PC-9 (cell line): Measurements from ENCODE around the gene SERPIND1. TPM values are rescaled to one million over a fixed set of nuclear protein-coding genes. Genes with fewer than 3 reads are reported as not detected.

Experiments used
- BruUV-seq: library from RNA; stranded (reverse); fragments of 400-500 nt; replicated peaks from 2 replicates; lab custom pipeline; 2021; lab: Mats Ljungman, UMichigan
- CTCF ChIA-PET: fragments of 300-600 bp; sonication (Branson Sonifier 250); formaldehyde crosslinking; loops from one replicate; lab custom pipeline; 2022; ENCODE audit warnings: antibody characterized with exemption; lab: Charles Lee
- POLR2A ChIA-PET: fragments of 300-600 bp; sonication (Branson Sonifier 250); formaldehyde crosslinking; loops from one replicate; lab custom pipeline; 2022; ENCODE audit warnings: antibody characterized with exemption; ENCODE audit not compliant: unreplicated experiment; lab: Charles Lee
- DNase-seq, 2 experiments: peaks; one replicate each; pipeline versions ENCODE4 v3.0.0 to v3.0.0-alpha.2; 2015 to 2022; ENCODE audit warnings: mixed read lengths in 1 of 2
- H2AFZ ChIP-seq: fragments of 200-600 bp; sonication (generic); 2 replicates; pipeline ENCODE4 v1.8.1; 2017; ENCODE audit warnings: antibody characterized with exemption
- H3F3A ChIP-seq: fragments of 200-600 bp; sonication (generic); 2 replicates; pipeline ENCODE4 v1.8.1; 2017; ENCODE audit warnings: antibody characterized with exemption, mild to moderate bottlenecking, low read depth; ENCODE audit not compliant: insufficient read depth
- H3K27ac ChIP-seq: fragments of 200-600 bp; sonication (generic); 2 replicates; pipeline ENCODE4 v1.6.1; 2016; ENCODE audit warnings: mixed run types
- H3K27me3 ChIP-seq: fragments of 200-600 bp; sonication (generic); 2 replicates; pipeline ENCODE4 v1.6.1; 2016; ENCODE audit warnings: low read depth, mixed run types; ENCODE audit not compliant: insufficient read depth
- H3K36me3 ChIP-seq: fragments of 200-600 bp; sonication (generic); 2 replicates; pipeline ENCODE4 v1.6.1; 2016; ENCODE audit warnings: low read depth, mixed run types
- H3K4me1 ChIP-seq: fragments of 200-600 bp; sonication (generic); replicated peaks from 2 replicates; pipeline ENCODE4 v1.6.1; 2016; ENCODE audit warnings: mixed run types; ENCODE audit not compliant: insufficient read depth
- H3K4me2 ChIP-seq: fragments of 200-600 bp; sonication (generic); 2 replicates; pipeline ENCODE4 v1.6.1; 2017; ENCODE audit warnings: mixed run types
- H3K4me3 ChIP-seq: fragments of 200-600 bp; sonication (generic); 2 replicates; pipeline ENCODE4 v1.6.1; 2016; ENCODE audit warnings: mixed run types
- H3K79me2 ChIP-seq: fragments of 200-600 bp; sonication (generic); 2 replicates; pipeline ENCODE4 v1.6.1; 2017; ENCODE audit warnings: low read depth, mixed run types
- H3K9me2 ChIP-seq: fragments of 200-600 bp; sonication (generic); 2 replicates; pipeline ENCODE4 v1.8.1; 2017; ENCODE audit warnings: mild to moderate bottlenecking; ENCODE audit not compliant: insufficient read depth
- H3K9me3 ChIP-seq: fragments of 200-600 bp; sonication (generic); 2 replicates; pipeline ENCODE4 v1.8.1; 2016; ENCODE audit warnings: low read depth; ENCODE audit not compliant: insufficient read depth
- H4K20me1 ChIP-seq: fragments of 200-600 bp; sonication (generic); 2 replicates; pipeline ENCODE4 v1.8.1; 2017; ENCODE audit not compliant: insufficient read depth
- CTCF ChIP-seq: fragments of 200-600 bp; sonication (generic); conservative IDR thresholded peaks from 2 replicates; pipeline ENCODE4 v1.6.1; 2017; ENCODE audit warnings: mixed run types, antibody characterized with exemption, mild to moderate bottlenecking, moderate library complexity
- EZH2 ChIP-seq: fragments of 200-600 bp; sonication (generic); IDR thresholded peaks from 2 replicates; pipeline ENCODE4 v1.8.0; 2017; ENCODE audit warnings: antibody characterized with exemption, low read depth
- intact Hi-C: fragments of 100-400 bp; cut with micrococcal nuclease; formaldehyde crosslinking; loops from one replicate; pipeline ENCODE4 v1.10.0; 2022; ENCODE audit not compliant: unreplicated experiment
- total RNA-seq: library from RNA; stranded (reverse); gene quantifications from 2 replicates; pipeline ENCODE4 v1.2.3, GENCODE V29; 2021

SERPIND1 gene
- total RNA-seq, 1 experiment from 2014 or later = not detected

- Histone ChIP-seq H3K4me1 (no peaks in the 10 kb centered on the region), H2AFZ (no peak overlapping the region), H3K36me3 (no peaks in the 10 kb centered on the region), H3F3A (no peaks in the 10 kb centered on the region), H3K27me3 (no peaks in the 10 kb centered on the region), H4K20me1 (no peaks in the 10 kb centered on the region), H3K9me3 (no peaks in the 10 kb centered on the region), H3K79me2 (no peaks in the 10 kb centered on the region), H3K4me2 (no peak overlapping the region), H3K27ac (no peak overlapping the region), H3K9me2 (no peaks in the 10 kb centered on the region), H3K4me3 (no peak overlapping the region)
- POLR2A ChIA-PET = no interaction called here
- BruUV-seq = no TSS peak
- no peak for DNase-seq
- intact Hi-C loops = loop anchor here (10.0 kb wide), 1 partner anchor 312 kb away; no protein-coding TSS in a partner anchor
- CTCF ChIA-PET = no interaction called here
- TF ChIP-seq CTCF (no peak), EZH2 (no peak)
Measured at GRCh38 chr22:20792221-20792965, 18.5 kb downstream of the SERPIND1 start.

- Histone ChIP-seq H3K9me3 (no peaks in the 10 kb centered on the region), H3K27me3 (no peaks in the 10 kb centered on the region), H2AFZ (no peak overlapping the region), H3K27ac (no peak overlapping the region), H3K4me1 (no peaks in the 10 kb centered on the region), H3K4me3 (no peak overlapping the region), H3K79me2 (no peaks in the 10 kb centered on the region), H3F3A (no peaks in the 10 kb centered on the region), H3K4me2 (no peak overlapping the region), H3K9me2 (no peaks in the 10 kb centered on the region), H4K20me1 (no peaks in the 10 kb centered on the region), H3K36me3 (no peaks in the 10 kb centered on the region)
- ChIA-PET CTCF (no interaction called here), POLR2A (no interaction called here)
- no TSS peak for BruUV-seq
- intact Hi-C loops = loop anchor here (10.0 kb wide), 1 partner anchor 312 kb away; no protein-coding TSS in a partner anchor
- TF ChIP-seq CTCF (no peak), EZH2 (no peak)
- no peak for DNase-seq
Measured at GRCh38 chr22:20792966-20793728, 19.2 kb downstream of the SERPIND1 start.

- Histone ChIP-seq H3K27me3 (no peaks in the 10 kb centered on the region), H3K9me3 (no peaks in the 10 kb centered on the region), H3K79me2 (no peaks in the 10 kb centered on the region), H3K4me2 (no peak overlapping the region), H2AFZ (no peak overlapping the region), H3K4me3 (no peak overlapping the region), H3F3A (peaks cover 3% of the 10 kb centered on the region; the same call in 1 of the 2 replicates), H3K4me1 (peaks cover 5% of the 10 kb centered on the region; the same call in 1 of the 2 replicates), H3K36me3 (no peaks in the 10 kb centered on the region), H4K20me1 (no peaks in the 10 kb centered on the region), H3K9me2 (no peaks in the 10 kb centered on the region), H3K27ac (no peak overlapping the region)
- no peak for DNase-seq
- POLR2A ChIA-PET = no interaction called here
- BruUV-seq = no TSS peak
- intact Hi-C loops = loop anchor here (10.0 kb wide), 1 partner anchor 311 kb away; no protein-coding TSS in a partner anchor
- TF ChIP-seq CTCF (no peak), EZH2 (no peak)
- CTCF ChIA-PET = no interaction called here
Measured at GRCh38 chr22:20793748-20794649, 20.1 kb downstream of the SERPIND1 start.
